K562 (cell line): ENCODE measurements around the gene HTR3B.
A peak's percentile ranks its signal among the peaks of the same experiment; 100 is the strongest.

Source experiments
- CHD2 ChIP-seq: IDR thresholded peaks from 2 replicates; pipeline ENCODE4 v1.6.1; 2011; ENCODE audit warnings: low read depth, low read length
- ETV5 ChIP-seq: sonication (generic); formaldehyde crosslinking; IDR thresholded peaks from 2 replicates; pipeline ENCODE4 v1.4.0; 2020; ENCODE audit warnings: low read depth, mild to moderate bottlenecking, missing genetic modification reagents
- EZH2 ChIP-seq: IDR thresholded peaks from 2 replicates; pipeline ENCODE4 v1.6.1; 2012; ENCODE audit warnings: low read depth, mild to moderate bottlenecking, inconsistent platforms, low read length, borderline replicate concordance
- HCFC1 ChIP-seq: IDR thresholded peaks from 2 replicates; pipeline ENCODE4 v1.6.1; 2012; ENCODE audit warnings: low read depth, low read length, improper control_type of control experiment
- MEIS2 ChIP-seq: fragments of 450-650 bp; IDR thresholded peaks from 2 replicates; pipeline ENCODE4 v1.6.1; 2014; ENCODE audit warnings: mild to moderate bottlenecking; ENCODE audit not compliant: partially characterized antibody
- SMC3 ChIP-seq: conservative IDR thresholded peaks from 2 replicates; pipeline ENCODE4 v1.6.1; 2011; ENCODE audit warnings: low read depth, low read length, improper control_type of control experiment; ENCODE audit not compliant: insufficient read depth
- YY1 ChIP-seq, 3 experiments: IDR thresholded peaks; 2 replicates each; pipeline ENCODE4 v1.6.1; 2011; ENCODE audit warnings: low read length in 2 of 3, mild to moderate bottlenecking in 2 of 3, moderate library complexity in 2 of 3, borderline replicate concordance in 1 of 3, control low read depth in 1 of 3, low read depth in 1 of 3; ENCODE audit not compliant: insufficient read depth in 3 of 3, insufficient replicate concordance in 2 of 3, control insufficient read depth in 1 of 3, insufficient read length in 1 of 3; ENCODE audit errors: extremely low read depth in 1 of 3
- ZC3H11A ChIP-seq: IDR thresholded peaks from 2 replicates; pipeline ENCODE4 v1.6.1; 2012; ENCODE audit warnings: low read depth, low read length, improper control_type of control experiment
- ZFX ChIP-seq: sonication (generic); formaldehyde crosslinking; IDR thresholded peaks from 2 replicates; pipeline ENCODE4 v1.8.0; 2022; ENCODE audit warnings: mild to moderate bottlenecking, missing genetic modification reagents, moderate library complexity
- ZNF589 ChIP-seq: fragments of 200-800 bp; sonication (Bioruptor generic); IDR thresholded peaks from 2 replicates; pipeline ENCODE4 v1.6.1; 2016; ENCODE audit warnings: low read depth, missing genetic modification characterization, missing compliant biosample characterization
- TF ChIP-seq, protein P1 (sequence below): sonication (generic); formaldehyde crosslinking; IDR thresholded peaks from 2 replicates; pipeline ENCODE4 v1.9.0; 2022; ENCODE audit warnings: mild to moderate bottlenecking, missing genetic modification reagents
- TF ChIP-seq, protein P2 (sequence below), 3 experiments: IDR thresholded peaks in 2 of 3; conservative IDR thresholded peaks in 1 of 3; 2 replicates each; pipeline ENCODE4 v1.5.1; 2011 to 2012; ENCODE audit warnings: low read length in 3 of 3, mild to moderate bottlenecking in 3 of 3, control low read depth in 2 of 3, improper control_type of control experiment in 1 of 3, inconsistent platforms in 1 of 3, low read depth in 1 of 3, mixed read lengths in 1 of 3, moderate library complexity in 1 of 3; ENCODE audit not compliant: insufficient read depth in 2 of 3
- TF ChIP-seq, protein P3 (sequence below): sonication (generic); formaldehyde crosslinking; IDR thresholded peaks from 2 replicates; pipeline ENCODE4 v1.4.0; 2020; ENCODE audit warnings: mild to moderate bottlenecking, missing genetic modification reagents
- TF ChIP-seq, protein P4 (sequence below), 2 experiments: fragments of 450-650 bp; IDR thresholded peaks; 2 replicates each; pipeline ENCODE4 v1.6.1; 2016

DNA sequence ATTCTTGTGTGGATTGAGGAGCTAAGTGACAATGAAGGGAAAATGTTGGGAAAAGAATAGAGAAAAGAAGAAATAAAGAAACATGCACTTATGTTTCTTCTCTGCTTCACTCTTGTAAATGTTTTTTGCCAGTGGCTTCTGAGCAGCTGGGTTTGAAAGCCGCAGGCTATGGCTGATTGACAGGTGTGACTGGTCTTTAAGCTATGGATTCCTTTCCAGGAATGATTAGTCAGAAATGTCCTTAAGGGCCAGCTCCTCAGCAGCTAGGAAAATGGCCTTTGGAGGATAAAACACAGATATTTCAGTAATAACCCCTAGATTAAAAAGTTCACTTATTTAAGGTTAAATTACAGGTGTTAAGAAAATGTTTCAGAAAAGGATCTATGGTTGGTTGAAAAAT, 22.7 kb upstream of the HTR3B start:
- TF ChIP-seq, protein P1, sequence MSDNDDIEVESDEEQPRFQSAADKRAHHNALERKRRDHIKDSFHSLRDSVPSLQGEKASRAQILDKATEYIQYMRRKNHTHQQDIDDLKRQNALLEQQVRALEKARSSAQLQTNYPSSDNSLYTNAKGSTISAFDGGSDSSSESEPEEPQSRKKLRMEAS, result no peak
- TF ChIP-seq MEIS2, result peak; percentile 91
- TF ChIP-seq EZH2, result no peak
- TF ChIP-seq YY1 (IDR thresholded peaks at IDR 0.05; ENCODE audit: borderline replicate concordance in 1 of 3, control insufficient read depth in 1 of 3, extremely low read depth in 1 of 3, insufficient read depth in 3 of 3, insufficient read length in 1 of 3, insufficient replicate concordance in 2 of 3, low read depth in 1 of 3, low read length in 2 of 3), result no peak
- TF ChIP-seq, protein P2, sequence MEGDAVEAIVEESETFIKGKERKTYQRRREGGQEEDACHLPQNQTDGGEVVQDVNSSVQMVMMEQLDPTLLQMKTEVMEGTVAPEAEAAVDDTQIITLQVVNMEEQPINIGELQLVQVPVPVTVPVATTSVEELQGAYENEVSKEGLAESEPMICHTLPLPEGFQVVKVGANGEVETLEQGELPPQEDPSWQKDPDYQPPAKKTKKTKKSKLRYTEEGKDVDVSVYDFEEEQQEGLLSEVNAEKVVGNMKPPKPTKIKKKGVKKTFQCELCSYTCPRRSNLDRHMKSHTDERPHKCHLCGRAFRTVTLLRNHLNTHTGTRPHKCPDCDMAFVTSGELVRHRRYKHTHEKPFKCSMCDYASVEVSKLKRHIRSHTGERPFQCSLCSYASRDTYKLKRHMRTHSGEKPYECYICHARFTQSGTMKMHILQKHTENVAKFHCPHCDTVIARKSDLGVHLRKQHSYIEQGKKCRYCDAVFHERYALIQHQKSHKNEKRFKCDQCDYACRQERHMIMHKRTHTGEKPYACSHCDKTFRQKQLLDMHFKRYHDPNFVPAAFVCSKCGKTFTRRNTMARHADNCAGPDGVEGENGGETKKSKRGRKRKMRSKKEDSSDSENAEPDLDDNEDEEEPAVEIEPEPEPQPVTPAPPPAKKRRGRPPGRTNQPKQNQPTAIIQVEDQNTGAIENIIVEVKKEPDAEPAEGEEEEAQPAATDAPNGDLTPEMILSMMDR (IDR thresholded peaks at IDR 0.05 in 2 of 3, conservative IDR thresholded peaks at IDR 0.05 in 1 of 3; ENCODE audit: insufficient read depth in 2 of 3, low read depth in 1 of 3, low read length in 3 of 3), result no peak
- no peak for TF ChIP-seq SMC3
- no peak for TF ChIP-seq ZNF589
- TF ChIP-seq, protein P3, sequence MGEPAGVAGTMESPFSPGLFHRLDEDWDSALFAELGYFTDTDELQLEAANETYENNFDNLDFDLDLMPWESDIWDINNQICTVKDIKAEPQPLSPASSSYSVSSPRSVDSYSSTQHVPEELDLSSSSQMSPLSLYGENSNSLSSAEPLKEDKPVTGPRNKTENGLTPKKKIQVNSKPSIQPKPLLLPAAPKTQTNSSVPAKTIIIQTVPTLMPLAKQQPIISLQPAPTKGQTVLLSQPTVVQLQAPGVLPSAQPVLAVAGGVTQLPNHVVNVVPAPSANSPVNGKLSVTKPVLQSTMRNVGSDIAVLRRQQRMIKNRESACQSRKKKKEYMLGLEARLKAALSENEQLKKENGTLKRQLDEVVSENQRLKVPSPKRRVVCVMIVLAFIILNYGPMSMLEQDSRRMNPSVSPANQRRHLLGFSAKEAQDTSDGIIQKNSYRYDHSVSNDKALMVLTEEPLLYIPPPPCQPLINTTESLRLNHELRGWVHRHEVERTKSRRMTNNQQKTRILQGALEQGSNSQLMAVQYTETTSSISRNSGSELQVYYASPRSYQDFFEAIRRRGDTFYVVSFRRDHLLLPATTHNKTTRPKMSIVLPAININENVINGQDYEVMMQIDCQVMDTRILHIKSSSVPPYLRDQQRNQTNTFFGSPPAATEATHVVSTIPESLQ (CRISPR knock-in tag), result no peak
- TF ChIP-seq HCFC1, result no peak
- TF ChIP-seq CHD2, result no peak
- TF ChIP-seq, protein P4, sequence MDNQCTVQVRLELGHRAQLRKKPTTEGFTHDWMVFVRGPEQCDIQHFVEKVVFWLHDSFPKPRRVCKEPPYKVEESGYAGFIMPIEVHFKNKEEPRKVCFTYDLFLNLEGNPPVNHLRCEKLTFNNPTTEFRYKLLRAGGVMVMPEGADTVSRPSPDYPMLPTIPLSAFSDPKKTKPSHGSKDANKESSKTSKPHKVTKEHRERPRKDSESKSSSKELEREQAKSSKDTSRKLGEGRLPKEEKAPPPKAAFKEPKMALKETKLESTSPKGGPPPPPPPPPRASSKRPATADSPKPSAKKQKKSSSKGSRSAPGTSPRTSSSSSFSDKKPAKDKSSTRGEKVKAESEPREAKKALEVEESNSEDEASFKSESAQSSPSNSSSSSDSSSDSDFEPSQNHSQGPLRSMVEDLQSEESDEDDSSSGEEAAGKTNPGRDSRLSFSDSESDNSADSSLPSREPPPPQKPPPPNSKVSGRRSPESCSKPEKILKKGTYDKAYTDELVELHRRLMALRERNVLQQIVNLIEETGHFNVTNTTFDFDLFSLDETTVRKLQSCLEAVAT (IDR thresholded peaks at IDR 0.05), result no peak
- no peak for TF ChIP-seq ETV5 (CRISPR knock-in tag)
- no peak for TF ChIP-seq ZC3H11A
- no peak for TF ChIP-seq ZFX
